Right atrium auricular region (tissue), 2 donors: ENCODE data around the gene RAB26. TPM values are rescaled to one million over a fixed set of nuclear protein-coding genes. Genes with fewer than 3 reads are reported as not detected.

Experiments used
- DNase-seq: peaks from one replicate; pipeline ENCODE4 v3.0.0-alpha.2; 2019; ENCODE audit warnings: low spot score
- H3K27ac ChIP-seq, 2 donors: fragments of 200-600 bp; sonication (generic); 1 replicate in 1 of 2; 2 replicates in 1 of 2; pipeline ENCODE4 v1.5.1; 2016 to 2019
- H3K27me3 ChIP-seq, 2 donors: fragments of 200-600 bp; sonication (generic); one replicate each; pipeline versions ENCODE4 v1.5.1 to v1.6.0; 2017 to 2019
- H3K36me3 ChIP-seq: fragments of 200-600 bp; sonication (generic); one replicate; pipeline ENCODE4 v1.5.1; 2016
- H3K4me1 ChIP-seq, 2 donors: fragments of 200-600 bp; sonication (generic); one replicate each; pipeline versions ENCODE4 v1.5.1 to v1.6.0; 2017 to 2019
- H3K4me3 ChIP-seq, 2 donors: fragments of 200-600 bp; sonication (generic); 1 replicate in 1 of 2; 2 replicates in 1 of 2; pipeline ENCODE4 v1.5.1; 2017 to 2019; ENCODE audit warnings: mild to moderate bottlenecking in 1 of 2, moderate library complexity in 1 of 2
- H3K9me3 ChIP-seq, 2 donors: fragments of 200-600 bp; sonication (generic); one replicate each; pipeline ENCODE4 v1.5.1; 2019
- CTCF ChIP-seq, 2 donors: fragments of 200-600 bp; sonication (generic); IDR thresholded peaks; one replicate each; pipeline ENCODE4 v1.5.1; 2019; ENCODE audit warnings: antibody characterized with exemption in 2 of 2
- total RNA-seq, 2 donors: library from RNA; depleted of rRNA; stranded (reverse); fragments of >200 nt; gene quantifications; one replicate each; pipeline ENCODE4 v1.1.0, GENCODE V29; 2016

The RAB26 gene
- total RNA-seq, 2 donors from 2014 or later, result 0.31 to 1.4 TPM

- Histone ChIP-seq H3K4me1 (no peaks in the 10 kb centered on the region), H3K4me3 (no peak overlapping the region), H3K27me3 (no peaks in the 10 kb centered on the region), H3K27ac (no peak overlapping the region), H3K36me3 (no peaks in the 10 kb centered on the region), H3K9me3 (no peaks in the 10 kb centered on the region)
- no peak for TF ChIP-seq CTCF (IDR thresholded peaks at IDR 0.05)
- no peak for DNase-seq
Measured at GRCh38 chr16:2184962-2185361, 36.5 kb downstream of the RAB26 start.

GRCh38 chr16:2186064-2186463 is 37.6 kb downstream of the RAB26 start:
- no peak for TF ChIP-seq CTCF (IDR thresholded peaks at IDR 0.05)
- peaks cover 0 to 4% of the 10 kb centered on the region in 2 donors for H3K4me1 ChIP-seq

GRCh38 chr16:2186505-2186904 is 38.1 kb downstream of the RAB26 start:
- Histone ChIP-seq H3K36me3 (no peaks in the 10 kb centered on the region), H3K9me3 (no peaks in the 10 kb centered on the region), H3K4me1 (peaks cover 0 to 5% of the 10 kb centered on the region in 2 donors), H3K4me3 (no peak overlapping the region), H3K27ac (no peak overlapping the region), H3K27me3 (no peaks in the 10 kb centered on the region)
- no peak for DNase-seq
- no peak for TF ChIP-seq CTCF (IDR thresholded peaks at IDR 0.05)

More at GRCh38 chr16:2186064-2186463, 37.6 kb downstream of the RAB26 start:
- Histone ChIP-seq H3K27ac (no peak overlapping the region), H3K9me3 (no peaks in the 10 kb centered on the region), H3K27me3 (no peaks in the 10 kb centered on the region), H3K4me3 (no peak overlapping the region), H3K36me3 (no peaks in the 10 kb centered on the region)
- DNase-seq, result no peak

GRCh38 chr16:2187212-2187611 is 38.8 kb downstream of the RAB26 start:
- Histone ChIP-seq H3K36me3 (no peaks in the 10 kb centered on the region), H3K27ac (no peak overlapping the region)

GRCh38 chr16:2188395-2188794 is 40.0 kb downstream of the RAB26 start:
- no peaks in the 10 kb centered on the region for H3K36me3 ChIP-seq
- TF ChIP-seq CTCF (IDR thresholded peaks at IDR 0.05), result no peak
- no peak overlapping the region for H3K4me3 ChIP-seq
- no peaks in the 10 kb centered on the region for H3K27me3 ChIP-seq
- no peak overlapping the region for H3K27ac ChIP-seq
- H3K9me3 ChIP-seq, result no peaks in the 10 kb centered on the region
- H3K4me1 ChIP-seq, result peaks cover 0 to 5% of the 10 kb centered on the region in 2 donors
- no peak for DNase-seq

More at GRCh38 chr16:2187212-2187611, 38.8 kb downstream of the RAB26 start:
- H3K27me3 ChIP-seq, result no peaks in the 10 kb centered on the region
- H3K9me3 ChIP-seq, result no peaks in the 10 kb centered on the region
- H3K4me1 ChIP-seq, result peaks cover 0 to 5% of the 10 kb centered on the region in 2 donors
- no peak for DNase-seq
- no peak for TF ChIP-seq CTCF (IDR thresholded peaks at IDR 0.05)
- H3K4me3 ChIP-seq, result no peak overlapping the region

GRCh38 chr16:2189252-2189893 is 40.9 kb downstream of the RAB26 start:
- H3K36me3 ChIP-seq, result no peaks in the 10 kb centered on the region
- H3K4me3 ChIP-seq, result no peak overlapping the region
- DNase-seq, result no peak
- no peak overlapping the region for H3K27ac ChIP-seq
- no peak for TF ChIP-seq CTCF (IDR thresholded peaks at IDR 0.05)
- H3K4me1 ChIP-seq, result peaks cover 0 to 5% of the 10 kb centered on the region in 2 donors
- H3K27me3 ChIP-seq, result no peaks in the 10 kb centered on the region
- no peaks in the 10 kb centered on the region for H3K9me3 ChIP-seq
